Measurements from ENCODE around the gene SOX18. TPM values are rescaled to one million over a fixed set of nuclear protein-coding genes. Genes with fewer than 3 reads are reported as not detected.

SOX18 gene
- total RNA-seq, 2 donors from 2014 or later = not detected

DNA sequence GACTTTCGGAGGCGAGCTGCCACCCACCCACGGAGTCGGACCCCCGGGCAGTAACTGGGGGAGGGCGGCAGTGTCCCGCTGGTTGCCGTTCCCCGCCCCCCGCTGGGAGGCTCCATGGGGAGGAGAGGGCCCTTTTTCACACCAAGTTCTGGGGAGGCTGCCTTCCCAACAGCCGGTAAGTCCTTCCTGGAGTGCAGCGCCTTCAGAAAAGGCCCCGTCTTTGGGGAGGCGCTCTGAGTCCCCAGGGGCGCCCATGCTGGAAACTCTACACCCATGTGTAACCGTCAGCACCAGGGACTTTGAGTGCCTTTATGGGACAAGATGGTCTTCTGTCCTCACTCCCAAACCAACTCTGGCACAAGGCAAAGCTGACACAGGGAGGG lies 430 bp upstream of the SOX18 start:
- Mint-ChIP-seq H3K36me3 (ENCODE audit: low read depth) (peaks cover 6% of the 10 kb centered on the region), H3K4me3 (peak overlapping the region; percentile 28), H3K27ac (no peak overlapping the region), H3K4me1 (peaks cover 13% of the 10 kb centered on the region), H3K27me3 (peaks cover 39% of the 10 kb centered on the region)
- H3K9me3 ChIP-seq (ENCODE audit: control insufficient read depth, low read length, poor library complexity, severe bottlenecking) = no peaks in the 10 kb centered on the region
- ATAC-seq (no peak), DNase-seq (no peak)

DNA sequence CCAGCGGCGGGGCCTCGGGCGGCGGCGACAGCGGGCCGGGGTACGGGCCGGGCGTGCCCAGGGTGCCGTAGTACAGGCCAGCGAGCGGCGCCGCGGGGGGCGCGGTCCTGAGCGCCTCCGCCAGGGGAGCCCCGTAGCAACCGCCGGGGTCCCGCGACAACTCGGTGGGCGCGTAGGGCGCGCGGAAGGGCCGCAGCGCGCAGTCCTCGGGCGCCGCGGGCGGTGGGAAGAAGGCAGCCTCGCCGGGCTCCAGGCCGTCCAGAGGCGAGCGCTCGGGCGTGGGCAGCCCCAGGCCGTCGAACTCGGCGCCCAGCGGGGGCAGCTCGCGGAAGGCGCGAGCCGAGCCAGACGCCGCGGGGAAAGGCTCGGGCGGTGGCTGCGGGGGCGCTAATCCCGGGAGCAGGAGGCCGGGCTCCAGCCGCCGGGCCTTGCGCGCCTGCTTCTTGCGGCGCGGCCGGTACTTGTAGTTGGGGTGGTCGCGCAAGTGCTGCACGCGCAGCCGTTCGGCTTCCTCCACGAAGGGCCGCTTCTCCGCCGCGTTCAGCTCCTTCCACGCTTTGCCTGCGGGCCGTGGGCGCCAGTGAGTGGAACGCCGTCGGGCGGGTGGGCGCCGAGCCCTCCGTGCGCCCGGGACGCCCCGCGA lies 916 bp downstream of the SOX18 start:
- no peak overlapping the region for H3K4me3 Mint-ChIP-seq
- ATAC-seq (peak; percentile 9), DNase-seq (no peak)
- peaks cover 5% of the 10 kb centered on the region for H3K36me3 Mint-ChIP-seq (ENCODE audit: low read depth)
- H3K9me3 ChIP-seq (ENCODE audit: control insufficient read depth, low read length, poor library complexity, severe bottlenecking) = no peaks in the 10 kb centered on the region
- H3K4me1 Mint-ChIP-seq = peaks cover 11% of the 10 kb centered on the region
- peaks cover 35% of the 10 kb centered on the region for H3K27me3 Mint-ChIP-seq
- no peak overlapping the region for H3K27ac Mint-ChIP-seq

DNA sequence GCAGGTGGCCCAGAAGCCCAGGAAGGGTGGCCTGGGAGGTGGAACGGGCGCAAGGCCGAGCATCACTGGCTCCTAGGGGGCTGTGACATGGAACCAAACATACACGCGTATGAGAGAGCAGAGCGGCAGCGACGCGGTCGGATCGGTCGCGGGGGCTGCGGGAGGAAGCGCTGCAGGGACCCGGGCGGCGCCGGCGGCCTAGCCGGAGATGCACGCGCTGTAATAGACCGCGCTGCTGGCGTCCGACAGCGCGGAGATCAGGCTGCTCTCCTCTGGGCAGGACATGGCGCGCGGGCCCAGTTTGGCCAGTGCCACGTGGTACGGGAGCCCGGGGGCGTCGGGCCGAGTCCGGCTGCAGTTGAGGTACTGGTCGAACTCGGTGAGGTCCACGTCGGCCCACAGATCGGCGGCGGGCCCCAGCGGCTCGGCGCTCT lies 1.5 kb downstream of the SOX18 start:
- H3K9me3 ChIP-seq (ENCODE audit: control insufficient read depth, low read length, poor library complexity, severe bottlenecking) = no peaks in the 10 kb centered on the region
- Mint-ChIP-seq H3K4me3 (peak overlapping the region; percentile 41), H3K27me3 (peaks cover 29% of the 10 kb centered on the region), H3K4me1 (peaks cover 11% of the 10 kb centered on the region), H3K36me3 (ENCODE audit: low read depth) (peaks cover 3% of the 10 kb centered on the region), H3K27ac (no peak overlapping the region)
- DNase-seq (no peak), ATAC-seq (peak; percentile 24)

DNA sequence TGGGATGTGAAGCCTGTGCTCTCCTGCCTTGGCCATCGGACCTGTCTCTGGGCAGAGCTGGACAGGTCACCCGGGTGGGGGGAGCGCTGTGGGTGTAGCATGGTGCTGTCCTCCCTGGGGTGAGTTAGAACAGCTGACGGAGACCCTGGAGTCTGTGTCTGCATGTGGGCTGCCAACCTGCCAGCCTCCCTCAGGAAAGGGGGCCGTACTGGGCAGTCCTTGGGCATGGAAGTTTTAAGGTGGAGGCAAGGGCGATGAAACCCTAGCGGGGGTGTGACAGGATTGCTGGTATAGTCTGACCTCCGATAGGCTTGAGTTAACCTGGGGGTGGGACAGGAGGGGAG lies 2.4 kb downstream of the SOX18 start:
- Mint-ChIP-seq H3K27ac (no peak overlapping the region), H3K4me3 (peak overlapping the region; percentile 63), H3K27me3 (peaks cover 26% of the 10 kb centered on the region), H3K36me3 (ENCODE audit: low read depth) (peaks cover 3% of the 10 kb centered on the region), H3K4me1 (peaks cover 13% of the 10 kb centered on the region)
- ATAC-seq = no peak
- no peak for DNase-seq
- H3K9me3 ChIP-seq (ENCODE audit: control insufficient read depth, low read length, poor library complexity, severe bottlenecking) = no peaks in the 10 kb centered on the region

DNA sequence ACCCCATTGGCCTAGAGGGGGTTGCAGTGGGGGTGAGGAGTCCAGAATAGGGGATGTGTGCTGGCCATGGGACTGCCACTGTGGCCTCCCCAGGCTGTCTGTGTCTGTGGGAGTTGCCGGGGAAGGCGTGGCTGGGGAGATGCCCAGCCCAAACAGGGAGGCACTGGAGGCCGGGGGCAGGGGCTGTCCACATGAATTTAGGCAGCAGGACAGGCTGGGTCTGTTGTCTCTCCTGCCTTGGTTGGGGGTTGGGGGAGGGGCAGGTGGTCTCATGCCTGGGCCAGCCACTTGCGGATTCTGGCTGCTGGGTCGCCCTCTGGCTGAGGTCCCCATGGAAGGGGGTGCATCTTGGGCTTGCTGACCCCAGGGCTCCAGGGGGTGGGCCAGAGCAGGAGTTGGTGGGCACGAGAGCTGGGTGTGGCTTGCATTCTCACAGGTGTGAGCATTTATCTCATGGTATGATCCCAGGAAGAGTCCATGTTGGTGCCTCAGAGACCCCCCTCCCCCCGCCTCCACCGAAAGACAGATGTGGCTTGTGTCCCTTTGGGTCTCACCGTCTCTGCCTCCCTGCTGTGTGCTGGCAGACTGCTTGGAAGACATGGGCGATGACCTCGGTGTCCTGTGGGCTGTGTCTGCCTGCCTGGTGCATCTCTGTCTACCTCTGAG lies 4.0 kb downstream of the SOX18 start:
- Mint-ChIP-seq H3K27me3 (peaks cover 19% of the 10 kb centered on the region), H3K4me3 (peak overlapping the region; percentile 25), H3K27ac (no peak overlapping the region), H3K4me1 (peaks cover 16% of the 10 kb centered on the region), H3K36me3 (ENCODE audit: low read depth) (peaks cover 2% of the 10 kb centered on the region)
- DNase-seq (no peak), ATAC-seq (no peak)
- no peaks in the 10 kb centered on the region for H3K9me3 ChIP-seq (ENCODE audit: control insufficient read depth, low read length, poor library complexity, severe bottlenecking)

DNA sequence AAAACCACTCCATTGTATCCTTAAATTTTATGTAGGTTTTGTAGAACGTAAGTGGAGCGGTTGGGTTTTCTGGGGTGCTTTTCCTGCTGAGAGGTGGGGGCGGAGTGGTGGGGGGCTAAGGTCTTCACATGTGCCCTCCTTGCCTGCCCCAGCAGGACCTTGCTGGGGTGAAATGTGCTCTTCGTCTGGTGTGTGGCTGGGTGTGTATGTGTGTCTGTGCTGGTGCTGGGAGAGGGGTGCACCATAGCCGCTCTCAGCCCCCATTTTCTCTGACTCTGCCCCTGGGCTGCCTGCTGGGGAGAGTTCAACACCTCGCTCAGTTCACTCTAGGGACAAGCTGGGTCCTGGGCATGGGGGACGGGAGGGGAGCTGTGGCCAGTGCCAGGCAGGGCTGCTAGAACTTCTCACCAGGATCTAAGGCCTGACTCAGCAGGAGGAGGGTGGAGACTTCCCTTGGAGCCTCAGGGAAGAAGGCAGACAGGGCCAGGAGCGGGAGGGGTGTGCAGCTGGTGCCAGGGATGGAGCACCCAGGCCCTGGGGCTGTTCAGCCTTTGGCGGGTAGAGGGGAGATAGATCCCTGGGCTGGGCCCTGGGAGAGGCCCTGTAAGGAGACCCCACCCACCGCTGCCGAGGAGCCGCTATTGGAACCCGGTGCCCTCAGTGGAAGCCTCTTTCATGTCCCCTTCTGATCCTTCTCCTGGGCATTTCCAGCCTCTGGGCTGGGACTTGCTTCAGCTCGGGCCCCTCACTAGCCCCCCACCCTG lies 4.8 kb downstream of the SOX18 start:
- no peak for ATAC-seq
- Mint-ChIP-seq H3K27me3 (peaks cover 19% of the 10 kb centered on the region), H3K4me1 (peaks cover 22% of the 10 kb centered on the region), H3K36me3 (ENCODE audit: low read depth) (peaks cover 2% of the 10 kb centered on the region), H3K4me3 (no peak overlapping the region), H3K27ac (no peak overlapping the region)
- no peak for DNase-seq
- no peaks in the 10 kb centered on the region for H3K9me3 ChIP-seq (ENCODE audit: control insufficient read depth, low read length, poor library complexity, severe bottlenecking)

DNA sequence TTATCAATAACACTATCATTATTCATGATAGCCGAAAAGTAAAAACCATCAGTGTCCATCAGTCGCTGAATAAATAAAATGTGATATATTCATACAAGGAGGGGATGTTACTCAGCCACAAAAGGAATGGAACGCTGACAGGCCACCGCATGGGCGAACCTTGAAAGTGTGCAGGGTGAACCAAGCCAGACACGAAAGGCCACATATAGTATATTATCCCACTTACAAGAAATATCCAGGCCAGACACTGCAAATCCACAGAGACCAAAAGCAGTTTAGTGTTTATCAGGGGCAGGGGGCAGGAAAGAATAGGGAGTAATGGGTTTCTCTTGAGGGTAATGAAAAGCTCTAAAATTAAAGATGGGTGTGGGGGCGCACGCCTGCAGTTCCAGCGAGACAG lies 5.7 kb downstream of the SOX18 start:
- H3K4me3 Mint-ChIP-seq = peak overlapping the region; percentile 58
- peaks cover 19% of the 10 kb centered on the region for H3K27me3 Mint-ChIP-seq
- no peaks in the 10 kb centered on the region for H3K9me3 ChIP-seq (ENCODE audit: control insufficient read depth, low read length, poor library complexity, severe bottlenecking)
- peaks cover 22% of the 10 kb centered on the region for H3K4me1 Mint-ChIP-seq
- H3K36me3 Mint-ChIP-seq (ENCODE audit: low read depth) = peaks cover 2% of the 10 kb centered on the region
- no peak for DNase-seq
- no peak for ATAC-seq
- peak overlapping the region; percentile 54 for H3K27ac Mint-ChIP-seq

DNA sequence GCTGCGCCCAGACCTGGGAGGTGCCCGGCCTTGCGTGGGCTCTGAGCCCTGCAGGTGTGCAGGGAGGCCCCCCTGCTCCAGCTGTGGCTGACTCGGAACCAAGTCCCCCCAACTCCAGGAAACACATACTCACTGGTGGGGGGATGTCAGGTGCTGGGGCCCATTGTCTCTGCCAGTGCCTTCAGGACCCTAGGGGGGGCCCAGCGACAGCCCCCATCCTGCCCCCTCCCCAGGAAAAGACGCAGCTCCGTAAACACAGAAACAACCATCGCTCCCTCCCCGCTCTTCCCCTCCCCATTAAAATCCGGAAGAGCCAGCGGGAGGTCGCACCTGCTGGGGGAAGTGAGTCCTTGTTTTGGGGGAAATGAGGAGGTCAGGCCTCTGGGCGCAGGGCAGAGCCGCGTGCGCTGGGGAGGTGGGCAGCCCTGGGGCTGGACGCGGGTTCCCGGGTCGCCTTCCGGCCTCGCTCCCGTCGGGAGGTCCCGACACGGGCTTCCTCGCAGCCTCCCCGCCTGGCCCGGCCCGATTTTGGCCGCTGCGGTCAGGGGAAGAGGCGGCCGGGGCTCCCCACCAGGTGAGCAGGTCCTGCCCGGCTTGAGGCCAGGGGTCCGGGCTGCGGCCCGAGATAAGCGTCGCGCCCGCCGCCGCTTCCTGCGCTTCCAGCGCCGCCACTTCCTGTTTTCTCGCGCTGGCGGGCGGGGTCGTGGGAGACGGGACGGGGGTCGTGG lies 7.2 kb downstream of the SOX18 start:
- DNase-seq = no peak
- H3K4me1 Mint-ChIP-seq = peaks cover 26% of the 10 kb centered on the region
- H3K27me3 Mint-ChIP-seq = peaks cover 12% of the 10 kb centered on the region
- no peak for ATAC-seq
- peak overlapping the region; percentile 65 for H3K27ac Mint-ChIP-seq
- H3K9me3 ChIP-seq (ENCODE audit: control insufficient read depth, low read length, poor library complexity, severe bottlenecking) = no peaks in the 10 kb centered on the region
- H3K36me3 Mint-ChIP-seq (ENCODE audit: low read depth) = peaks cover 2% of the 10 kb centered on the region
- H3K4me3 Mint-ChIP-seq = peak overlapping the region; percentile 87

DNA sequence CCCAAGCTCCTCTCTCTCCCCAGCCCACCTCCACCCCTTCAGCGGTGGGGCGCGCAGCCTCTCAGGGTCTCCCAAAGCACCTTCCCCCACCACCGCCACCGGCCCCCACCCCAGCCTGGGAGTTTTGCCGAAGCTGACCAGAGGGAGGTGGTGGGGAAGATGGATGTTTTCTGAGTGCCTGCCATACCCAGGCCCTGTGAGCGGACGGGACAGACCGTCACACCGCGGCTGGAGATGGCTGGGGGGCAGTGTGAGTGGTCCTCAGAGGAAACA lies 7.7 kb downstream of the SOX18 start:
- peak overlapping the region; percentile 87 for H3K4me3 Mint-ChIP-seq
- H3K4me1 Mint-ChIP-seq = peaks cover 31% of the 10 kb centered on the region
- ATAC-seq (no peak), DNase-seq (no peak)
- H3K27ac Mint-ChIP-seq = peak overlapping the region; percentile 65
- H3K9me3 ChIP-seq (ENCODE audit: control insufficient read depth, low read length, poor library complexity, severe bottlenecking) = no peaks in the 10 kb centered on the region
- peaks cover 2% of the 10 kb centered on the region for H3K36me3 Mint-ChIP-seq (ENCODE audit: low read depth)
- peaks cover 10% of the 10 kb centered on the region for H3K27me3 Mint-ChIP-seq

DNA sequence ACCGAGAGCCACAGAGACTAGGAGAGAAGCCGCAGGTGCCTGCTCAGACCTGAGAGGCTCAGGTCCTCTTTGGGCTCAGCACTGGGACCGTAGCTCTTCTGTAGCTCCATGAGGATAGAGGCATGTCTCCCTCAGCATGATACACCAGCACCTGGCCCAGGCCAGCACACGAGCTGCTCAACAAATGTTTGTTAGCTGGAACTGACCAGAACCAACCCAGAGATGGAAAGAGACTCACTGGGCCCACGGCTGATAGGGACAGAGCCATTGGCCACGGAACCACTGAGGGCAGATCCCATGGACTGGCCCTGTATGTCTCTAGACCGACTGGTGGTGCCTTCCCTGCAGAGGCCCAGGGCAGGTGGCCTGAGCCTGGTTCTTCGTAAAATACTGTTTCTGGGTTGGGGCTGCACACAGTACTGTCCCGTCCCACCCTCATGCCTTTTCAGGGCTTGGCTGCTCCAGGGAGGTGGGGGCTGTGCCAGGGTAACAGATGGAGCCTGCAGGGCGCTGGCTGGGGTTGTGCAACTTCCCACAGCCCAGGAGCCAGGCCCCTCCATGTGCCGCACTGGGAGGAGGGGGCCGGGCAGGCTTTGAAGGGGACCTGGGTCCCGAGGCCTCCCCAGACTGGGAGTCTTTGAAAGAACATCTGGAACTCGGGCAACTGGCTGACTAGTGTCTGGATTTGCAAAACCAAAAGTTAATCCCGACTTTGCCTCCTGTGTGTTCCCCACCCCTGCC lies 8.2 kb downstream of the SOX18 start:
- H3K9me3 ChIP-seq (ENCODE audit: control insufficient read depth, low read length, poor library complexity, severe bottlenecking) = no peaks in the 10 kb centered on the region
- ATAC-seq = no peak
- H3K27ac Mint-ChIP-seq = peak overlapping the region; percentile 76
- peaks cover 5% of the 10 kb centered on the region for H3K27me3 Mint-ChIP-seq
- H3K4me1 Mint-ChIP-seq = peaks cover 28% of the 10 kb centered on the region
- no peak for DNase-seq
- H3K4me3 Mint-ChIP-seq = peak overlapping the region; percentile 87
- H3K36me3 Mint-ChIP-seq (ENCODE audit: low read depth) = peaks cover 1% of the 10 kb centered on the region

DNA sequence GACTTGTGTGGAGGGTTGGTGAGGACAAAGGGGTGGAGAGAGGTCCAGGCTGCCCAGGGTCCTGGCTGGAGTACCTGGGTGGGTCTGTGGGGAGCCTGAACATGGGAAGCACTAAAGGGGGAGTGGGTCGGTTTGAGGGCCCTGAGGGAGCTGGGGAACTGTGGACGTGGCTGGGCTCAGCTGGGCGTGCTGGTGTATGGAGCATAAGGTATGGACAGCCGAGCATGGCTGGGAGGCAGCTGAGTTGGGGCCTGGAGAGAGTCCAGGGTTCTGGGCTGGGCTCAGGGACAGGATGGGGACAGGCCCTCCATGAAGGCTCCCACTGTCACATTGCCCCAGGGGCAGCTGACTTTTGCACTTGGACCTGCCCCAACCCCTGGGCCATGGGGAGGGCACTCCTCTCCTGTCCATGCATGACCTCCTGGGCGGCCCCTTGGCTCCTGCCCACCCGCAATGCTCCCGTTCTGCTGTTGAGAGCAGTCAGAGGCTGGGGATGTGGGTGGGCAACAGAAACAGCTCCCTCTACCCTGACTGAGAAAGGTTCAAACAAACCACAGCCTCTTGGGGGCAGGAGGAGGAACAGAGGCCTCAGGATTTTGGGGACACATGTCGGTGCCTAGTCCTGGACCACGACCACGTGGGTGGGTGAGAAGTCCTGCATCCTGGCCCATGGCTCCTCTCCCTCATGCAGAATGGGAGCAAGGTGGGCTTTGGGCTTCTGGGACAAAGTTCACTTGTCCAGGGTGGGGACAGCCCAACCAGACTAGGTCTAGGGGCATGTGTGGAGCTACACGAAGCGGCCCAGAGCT lies 9.0 kb downstream of the SOX18 start:
- ATAC-seq (no peak), DNase-seq (no peak)
- Mint-ChIP-seq H3K27ac (peak overlapping the region; percentile 76), H3K4me3 (peak overlapping the region; percentile 84), H3K27me3 (no peaks in the 10 kb centered on the region), H3K36me3 (ENCODE audit: low read depth) (no peaks in the 10 kb centered on the region), H3K4me1 (peaks cover 23% of the 10 kb centered on the region)
- H3K9me3 ChIP-seq (ENCODE audit: control insufficient read depth, low read length, poor library complexity, severe bottlenecking) = no peaks in the 10 kb centered on the region

All from T-helper 17 cell (primary cell).